Natural killer cell (primary cell): Measurements from ENCODE around the gene MPO. TPM values are rescaled to one million over a fixed set of nuclear protein-coding genes. Genes with fewer than 3 reads are reported as not detected.

Source experiments
- ATAC-seq, 3 donors: fragments of 150-1000 bp in 2 of 3; fragments of 200-7000 bp in 1 of 3; cut with Tn5 transposase; 1 replicate in 1 of 3; 2 replicates in 2 of 3; pipeline ENCODE4 v1.10.0; 2021; ENCODE audit warnings: mild to moderate bottlenecking in 2 of 3, moderate library complexity in 2 of 3
- DNase-seq, 2 donors: peaks; one replicate each; pipeline versions ENCODE4 v3.0.0 to v3.0.0-alpha.2; 2013 to 2021; ENCODE audit warnings: mixed read lengths in 1 of 2
- H3K27ac ChIP-seq: one replicate; pipeline ENCODE4 v1.5.1; 2013; ENCODE audit warnings: mild to moderate bottlenecking, low read length
- H3K27me3 ChIP-seq: one replicate; pipeline ENCODE4 v1.6.1; 2013; ENCODE audit warnings: low read length; ENCODE audit not compliant: control insufficient read depth, insufficient read depth
- H3K36me3 ChIP-seq: one replicate; pipeline ENCODE4 v1.6.1; 2013; ENCODE audit warnings: low read length; ENCODE audit not compliant: control insufficient read depth, insufficient read depth
- H3K4me1 ChIP-seq: one replicate; pipeline ENCODE4 v1.6.1; 2013; ENCODE audit warnings: low read length; ENCODE audit not compliant: control insufficient read depth, insufficient read depth
- H3K4me3 ChIP-seq: one replicate; pipeline ENCODE4 v1.5.1; 2013; ENCODE audit warnings: low read length
- H3K9me3 ChIP-seq: one replicate; pipeline ENCODE4 v1.6.1; 2013; ENCODE audit warnings: low read length; ENCODE audit not compliant: control insufficient read depth, insufficient read depth
- H3K27ac Mint-ChIP-seq, 2 donors: one replicate each; pipeline ENCODE4 v1.8.0; 2022; ENCODE audit warnings: mild to moderate bottlenecking in 2 of 2, mixed read lengths in 2 of 2, moderate library complexity in 1 of 2
- H3K27me3 Mint-ChIP-seq, 2 donors: one replicate each; pipeline ENCODE4 v1.8.0; 2022; ENCODE audit warnings: low read depth in 2 of 2, mixed read lengths in 2 of 2
- H3K36me3 Mint-ChIP-seq: one replicate; pipeline ENCODE4 v1.8.0; 2022; ENCODE audit warnings: mixed read lengths
- H3K4me1 Mint-ChIP-seq, 2 donors: one replicate each; pipeline ENCODE4 v1.8.0; 2022; ENCODE audit warnings: mixed read lengths in 2 of 2
- H3K4me3 Mint-ChIP-seq: one replicate; pipeline ENCODE4 v1.8.0; 2022; ENCODE audit warnings: mild to moderate bottlenecking, moderate library complexity, mixed read lengths
- H3K9me3 Mint-ChIP-seq, 2 donors: one replicate each; pipeline ENCODE4 v1.8.0; 2022; ENCODE audit warnings: mixed read lengths in 2 of 2
- WGBS: methylation state at CpG from one replicate; pipeline ENCODE4 v1.1.7; 2013; ENCODE audit warnings: missing lambda C conversion rate; ENCODE audit not compliant: insufficient coverage; 5-methylcytosine and 5-hydroxymethylcytosine counted together
- intact Hi-C: fragments of 100-400 bp; cut with micrococcal nuclease; formaldehyde crosslinking; loops from one replicate; pipeline ENCODE4 v1.14.2; 2022
- total RNA-seq, 4 donors: library from RNA; stranded (reverse); fragments of 120-200 nt in 1 of 4; gene quantifications; one replicate each; pipeline versions ENCODE4 v1.2.3 to v1.2.4, GENCODE V29; 2013 to 2022
- TF ChIP-seq, protein P1 (sequence below): fragments of 200-600 bp; IDR thresholded peaks from one replicate; pipeline ENCODE4 v1.8.0; 2022; ENCODE audit warnings: antibody characterized with exemption

MPO gene
- total RNA-seq, 3 donors from 2014 or later (not counting 1 experiment from before 2014, with no cell fraction given): 1.8 to 1.9 TPM; not detected in 1

DNA sequence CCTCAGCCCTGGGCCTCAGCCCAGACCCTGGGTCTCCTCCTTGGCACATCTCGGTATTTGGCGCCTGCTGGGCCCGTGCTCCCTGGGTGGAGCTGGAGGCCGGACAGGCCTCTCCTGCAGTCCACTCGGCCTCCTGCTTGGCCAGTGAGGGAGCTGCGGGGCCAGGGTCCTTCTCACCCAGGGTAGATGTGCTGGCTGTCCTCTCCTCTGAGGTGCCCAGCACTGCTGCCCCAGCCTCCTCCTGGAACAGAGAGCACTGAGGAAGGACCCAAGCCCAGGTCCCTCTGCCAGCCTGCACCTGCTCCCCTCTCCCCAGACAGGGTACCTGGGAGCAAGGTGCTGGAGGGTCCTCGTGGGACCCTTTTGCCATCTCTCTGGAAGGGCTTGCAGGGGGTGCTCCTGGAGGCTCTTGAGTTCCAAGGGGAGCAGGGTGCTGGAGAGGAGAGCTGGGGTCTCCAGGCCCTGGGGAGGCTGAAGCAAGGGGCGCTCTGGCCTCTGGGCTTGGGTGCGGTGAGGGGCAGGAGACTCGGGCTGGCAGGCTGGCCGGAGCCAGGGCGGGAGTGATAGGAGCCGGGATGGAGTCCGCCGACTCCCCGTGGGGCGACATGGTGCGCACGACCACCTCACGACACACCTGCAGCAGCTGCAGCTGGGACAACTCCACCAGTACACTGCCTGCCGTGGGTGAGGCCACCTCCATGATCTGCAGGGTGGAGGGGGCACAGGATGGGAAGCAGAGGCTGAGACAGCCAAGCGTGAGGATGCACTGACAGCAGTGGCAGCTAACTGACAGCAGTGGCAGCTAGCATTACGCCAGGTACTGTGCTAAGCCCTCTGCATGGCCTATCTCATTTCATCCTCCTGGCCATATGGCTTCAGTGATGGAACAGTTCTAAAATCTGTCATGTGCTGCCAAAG is 30.0 kb upstream of the MPO start:
- H3K4me3 Mint-ChIP-seq: no peak overlapping the region
- peaks cover 86% of the 10 kb centered on the region for H3K36me3 ChIP-seq
- DNase-seq: no peak

DNA sequence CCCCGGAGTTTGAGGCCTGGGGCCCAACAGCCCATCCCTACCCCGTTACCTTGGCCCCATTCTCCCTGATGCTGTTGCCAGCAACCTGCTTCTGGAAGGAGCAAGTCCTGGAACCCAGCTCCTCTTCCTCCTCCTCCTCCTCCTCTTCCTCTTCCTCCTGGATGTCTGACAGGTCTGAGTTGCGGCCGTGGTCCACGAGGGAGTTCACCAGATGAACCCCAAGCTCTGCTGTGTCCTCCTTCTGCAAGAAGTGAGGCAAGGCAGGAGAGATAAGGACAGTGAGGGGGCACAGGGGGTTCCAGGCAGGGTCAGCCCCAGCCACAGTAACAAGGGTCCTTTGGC is 29.2 kb upstream of the MPO start:
- no peaks in the 10 kb centered on the region for H3K9me3 Mint-ChIP-seq
- no peaks in the 10 kb centered on the region for H3K27me3 Mint-ChIP-seq
- peak in 1 of 2 donors; percentile 3 for DNase-seq
- Histone ChIP-seq H3K36me3 (peaks cover 88% of the 10 kb centered on the region), H3K27me3 (no peaks in the 10 kb centered on the region), H3K4me3 (no peak overlapping the region), H3K27ac (no peak overlapping the region), H3K4me1 (peaks cover under 1% of the 10 kb centered on the region), H3K9me3 (no peaks in the 10 kb centered on the region)
- TF ChIP-seq, protein P1, sequence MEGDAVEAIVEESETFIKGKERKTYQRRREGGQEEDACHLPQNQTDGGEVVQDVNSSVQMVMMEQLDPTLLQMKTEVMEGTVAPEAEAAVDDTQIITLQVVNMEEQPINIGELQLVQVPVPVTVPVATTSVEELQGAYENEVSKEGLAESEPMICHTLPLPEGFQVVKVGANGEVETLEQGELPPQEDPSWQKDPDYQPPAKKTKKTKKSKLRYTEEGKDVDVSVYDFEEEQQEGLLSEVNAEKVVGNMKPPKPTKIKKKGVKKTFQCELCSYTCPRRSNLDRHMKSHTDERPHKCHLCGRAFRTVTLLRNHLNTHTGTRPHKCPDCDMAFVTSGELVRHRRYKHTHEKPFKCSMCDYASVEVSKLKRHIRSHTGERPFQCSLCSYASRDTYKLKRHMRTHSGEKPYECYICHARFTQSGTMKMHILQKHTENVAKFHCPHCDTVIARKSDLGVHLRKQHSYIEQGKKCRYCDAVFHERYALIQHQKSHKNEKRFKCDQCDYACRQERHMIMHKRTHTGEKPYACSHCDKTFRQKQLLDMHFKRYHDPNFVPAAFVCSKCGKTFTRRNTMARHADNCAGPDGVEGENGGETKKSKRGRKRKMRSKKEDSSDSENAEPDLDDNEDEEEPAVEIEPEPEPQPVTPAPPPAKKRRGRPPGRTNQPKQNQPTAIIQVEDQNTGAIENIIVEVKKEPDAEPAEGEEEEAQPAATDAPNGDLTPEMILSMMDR: no peak
- no peak overlapping the region for H3K4me3 Mint-ChIP-seq
- WGBS: 80% methylated on average over 5 of the region's 5 CpGs
- H3K27ac Mint-ChIP-seq: peak overlapping the region in 1 of 2 donors; percentile 45
- intact Hi-C loops: no loop called here
- ATAC-seq: no peak
- H3K4me1 Mint-ChIP-seq: peaks cover 0 to 12% of the 10 kb centered on the region in 2 donors
- no peaks in the 10 kb centered on the region for H3K36me3 Mint-ChIP-seq

More for the DNA sequence above, 30.0 kb upstream of the MPO start:
- intact Hi-C loops: no loop called here
- ATAC-seq: no peak
- Histone ChIP-seq H3K27me3 (no peaks in the 10 kb centered on the region), H3K9me3 (no peaks in the 10 kb centered on the region), H3K4me3 (no peak overlapping the region), H3K4me1 (no peaks in the 10 kb centered on the region), H3K27ac (no peak overlapping the region)
- Mint-ChIP-seq H3K27me3 (no peaks in the 10 kb centered on the region), H3K9me3 (no peaks in the 10 kb centered on the region), H3K27ac (no peak overlapping the region), H3K4me1 (peaks cover 0 to 17% of the 10 kb centered on the region in 2 donors), H3K36me3 (no peaks in the 10 kb centered on the region)
- WGBS: 95% methylated on average over 23 of the region's 23 CpGs
- TF ChIP-seq, protein P1: no peak

DNA sequence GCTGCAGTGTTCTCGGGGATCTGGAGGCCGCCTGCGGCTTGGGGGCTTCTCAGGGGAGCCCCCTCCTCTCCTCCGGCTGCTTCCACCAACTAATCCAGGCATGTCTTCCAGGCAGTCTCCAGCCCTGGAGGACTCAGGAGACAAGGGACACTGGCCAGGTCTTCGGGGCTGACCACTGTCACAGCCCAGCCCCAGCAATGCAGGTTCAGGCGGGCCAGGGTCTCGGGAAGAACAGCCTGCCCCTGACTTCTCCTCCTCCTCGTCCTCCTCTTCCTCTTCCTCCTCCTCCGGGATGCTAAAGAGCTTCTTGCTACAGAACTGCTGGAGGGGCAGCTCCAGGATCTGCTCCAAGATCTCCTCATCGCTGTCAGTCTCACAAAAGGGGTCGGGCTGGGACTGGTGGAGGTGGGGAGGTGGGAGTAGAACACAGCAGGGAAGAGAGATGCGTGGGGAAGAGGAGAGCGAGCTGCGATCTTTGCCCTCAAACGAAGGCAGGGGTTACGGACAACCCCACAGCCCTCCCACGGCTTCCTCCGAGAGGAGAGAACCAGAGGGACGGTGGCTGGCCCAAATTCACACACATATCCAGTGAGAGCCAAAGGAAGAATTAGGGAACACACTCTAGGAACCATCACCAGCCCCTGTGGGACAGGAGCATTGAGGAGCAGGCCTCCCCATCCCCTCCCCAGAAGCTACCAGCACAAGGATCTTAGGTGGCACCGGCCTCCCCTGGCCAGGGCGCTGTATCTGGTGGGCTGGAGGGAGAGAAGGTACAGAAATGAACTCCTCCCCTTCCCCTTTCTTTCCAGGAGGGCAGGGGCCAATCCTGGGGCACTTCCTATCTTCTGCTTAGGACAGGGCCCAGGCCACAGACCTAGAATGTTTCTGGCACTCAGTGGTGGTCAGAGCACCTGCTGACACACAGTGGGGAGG is 28.5 kb upstream of the MPO start:
- H3K36me3 Mint-ChIP-seq: no peaks in the 10 kb centered on the region
- H3K27me3 Mint-ChIP-seq: no peaks in the 10 kb centered on the region
- H3K27me3 ChIP-seq: no peaks in the 10 kb centered on the region
- no peaks in the 10 kb centered on the region for H3K9me3 Mint-ChIP-seq
- H3K4me3 Mint-ChIP-seq: no peak overlapping the region
- H3K9me3 ChIP-seq: no peaks in the 10 kb centered on the region
- 93% methylated on average over 19 of the region's 21 CpGs for WGBS
- H3K27ac Mint-ChIP-seq: peak overlapping the region in 1 of 2 donors; percentile 45
- TF ChIP-seq, protein P1: no peak
- ATAC-seq: no peak
- peaks cover 0 to 9% of the 10 kb centered on the region in 2 donors for H3K4me1 Mint-ChIP-seq
- no peak overlapping the region for H3K4me3 ChIP-seq
- no peak overlapping the region for H3K27ac ChIP-seq
- DNase-seq: no peak
- peaks cover 6% of the 10 kb centered on the region for H3K4me1 ChIP-seq
- intact Hi-C loops: no loop called here
- H3K36me3 ChIP-seq: peaks cover 88% of the 10 kb centered on the region
